Thyroid gland (tissue), 4 donors: ENCODE data around the gene TMED8. TPM values are rescaled to one million over a fixed set of nuclear protein-coding genes. Genes with fewer than 3 reads are reported as not detected.

Experiments
- DNase-seq, 2 donors: peaks; one replicate each; pipeline ENCODE4 v3.0.0-alpha.2; 2019
- H3K27ac ChIP-seq, 3 donors: fragments of 200-600 bp; sonication (generic); 1 replicate in 2 of 3; 2 replicates in 1 of 3; pipeline ENCODE4 v1.5.1; 2016 to 2019; ENCODE audit warnings: mild to moderate bottlenecking in 1 of 3, moderate library complexity in 1 of 3
- H3K27me3 ChIP-seq: fragments of 200-600 bp; sonication (generic); one replicate; pipeline ENCODE4 v1.5.1; 2019
- H3K36me3 ChIP-seq, 2 donors: fragments of 200-600 bp; sonication (generic); one replicate each; pipeline ENCODE4 v1.5.1; 2016 to 2019
- H3K4me1 ChIP-seq, 2 donors: fragments of 200-600 bp; sonication (generic); one replicate each; pipeline ENCODE4 v1.5.1; 2017 to 2019
- H3K4me3 ChIP-seq, 3 donors: fragments of 200-600 bp; sonication (generic); replicated peaks in 1 of 3; 1 replicate in 2 of 3; 2 replicates in 1 of 3; pipeline ENCODE4 v1.5.1; 2016; ENCODE audit warnings: mild to moderate bottlenecking in 1 of 3
- H3K9me3 ChIP-seq: fragments of 200-600 bp; sonication (generic); one replicate; pipeline ENCODE4 v1.5.1; 2017
- POLR2A ChIP-seq, 2 donors: fragments of 450-650 bp; IDR thresholded peaks; one replicate each; pipeline ENCODE4 v1.6.1; 2017; ENCODE audit warnings: antibody characterized with exemption in 2 of 2, mild to moderate bottlenecking in 2 of 2, moderate library complexity in 1 of 2
- WGBS, 2 donors: methylation state at CpG; one replicate each; pipeline ENCODE4 v1.1.5; 2017; 5-methylcytosine and 5-hydroxymethylcytosine counted together
- intact Hi-C: fragments of 100-400 bp; cut with DNase I; formaldehyde crosslinking; loops from one replicate; pipeline ENCODE4 v1.15.1; 2023
- total RNA-seq, 4 donors: library from RNA; depleted of rRNA; stranded (reverse); fragments of >200 nt; gene quantifications; one replicate each; pipeline ENCODE4 v1.2.3, GENCODE V29; 2016
- TF ChIP-seq, protein P1 (sequence below), 6 experiments: fragments of 200-600 bp in 3 of 6; fragments of 450-650 bp in 3 of 6; sonication (generic) in 3 of 6; IDR thresholded peaks; one replicate each; pipeline ENCODE4 v1.5.1; 2016 to 2019; ENCODE audit warnings: antibody characterized with exemption in 6 of 6, mild to moderate bottlenecking in 2 of 6, inconsistent platforms in 1 of 6, moderate library complexity in 1 of 6

TMED8 gene
- total RNA-seq, 4 donors from 2014 or later, result 20.9 to 33.3 (median 28.8) TPM

DNA sequence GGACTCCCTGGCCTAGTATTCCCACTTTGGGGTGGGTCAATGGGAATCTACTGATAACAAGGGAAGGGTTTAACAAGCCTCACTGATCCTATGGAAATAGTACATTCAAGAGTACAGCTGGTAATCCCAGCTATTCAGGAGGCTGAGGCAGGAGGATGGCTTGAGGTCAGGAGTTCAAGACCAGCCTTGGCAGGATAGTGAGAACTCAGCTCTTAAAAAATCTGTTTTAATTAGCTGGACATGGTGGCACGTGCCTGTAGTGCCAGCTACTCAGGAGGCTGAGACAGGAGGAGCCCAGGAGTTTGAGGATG is 60.7 kb downstream of the TMED8 start:
- intact Hi-C loops, result loop anchor here (5.0 to 10.0 kb wide), 2 partner anchors 146 to 161 kb away; no protein-coding TSS in a partner anchor
- H3K4me1 ChIP-seq, result peaks cover 26 to 64% of the 10 kb centered on the region in 2 donors
- no peak overlapping the region for H3K4me3 ChIP-seq
- 44 to 52% methylated on average over 1 of the region's 1 CpG for WGBS, 2 donors
- peak overlapping the region in 1 of 3 donors; percentile 34 for H3K27ac ChIP-seq
- no peaks in the 10 kb centered on the region for H3K9me3 ChIP-seq
- H3K27me3 ChIP-seq, result no peaks in the 10 kb centered on the region
- TF ChIP-seq, protein P1, sequence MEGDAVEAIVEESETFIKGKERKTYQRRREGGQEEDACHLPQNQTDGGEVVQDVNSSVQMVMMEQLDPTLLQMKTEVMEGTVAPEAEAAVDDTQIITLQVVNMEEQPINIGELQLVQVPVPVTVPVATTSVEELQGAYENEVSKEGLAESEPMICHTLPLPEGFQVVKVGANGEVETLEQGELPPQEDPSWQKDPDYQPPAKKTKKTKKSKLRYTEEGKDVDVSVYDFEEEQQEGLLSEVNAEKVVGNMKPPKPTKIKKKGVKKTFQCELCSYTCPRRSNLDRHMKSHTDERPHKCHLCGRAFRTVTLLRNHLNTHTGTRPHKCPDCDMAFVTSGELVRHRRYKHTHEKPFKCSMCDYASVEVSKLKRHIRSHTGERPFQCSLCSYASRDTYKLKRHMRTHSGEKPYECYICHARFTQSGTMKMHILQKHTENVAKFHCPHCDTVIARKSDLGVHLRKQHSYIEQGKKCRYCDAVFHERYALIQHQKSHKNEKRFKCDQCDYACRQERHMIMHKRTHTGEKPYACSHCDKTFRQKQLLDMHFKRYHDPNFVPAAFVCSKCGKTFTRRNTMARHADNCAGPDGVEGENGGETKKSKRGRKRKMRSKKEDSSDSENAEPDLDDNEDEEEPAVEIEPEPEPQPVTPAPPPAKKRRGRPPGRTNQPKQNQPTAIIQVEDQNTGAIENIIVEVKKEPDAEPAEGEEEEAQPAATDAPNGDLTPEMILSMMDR (IDR thresholded peaks at IDR 0.05), result peak in 1 of 6 experiments; percentile 32
- no peak for TF ChIP-seq POLR2A (IDR thresholded peaks at IDR 0.05)
- DNase-seq, result no peak
- no peaks in the 10 kb centered on the region for H3K36me3 ChIP-seq

GRCh38 chr14:77314539-77315457 is 62.1 kb downstream of the TMED8 start:
- peaks cover 0 to 2% of the 10 kb centered on the region in 2 donors for H3K36me3 ChIP-seq
- H3K4me3 ChIP-seq, result no peak overlapping the region
- H3K9me3 ChIP-seq, result no peaks in the 10 kb centered on the region
- H3K27me3 ChIP-seq, result no peaks in the 10 kb centered on the region
- H3K4me1 ChIP-seq, result peaks cover 24 to 61% of the 10 kb centered on the region in 2 donors
- WGBS, 2 donors, result 74 to 79% methylated on average over 10 of the region's 10 CpGs
- TF ChIP-seq, protein P1 (IDR thresholded peaks at IDR 0.05), result no peak
- TF ChIP-seq POLR2A (IDR thresholded peaks at IDR 0.05), result no peak
- intact Hi-C loops, result loop anchor here (5.0 to 10.0 kb wide), 2 partner anchors 148 to 160 kb away; no protein-coding TSS in a partner anchor
- no peak for DNase-seq
- H3K27ac ChIP-seq, result peak overlapping the region in 2 of 3 donors; percentile 52 to 60

DNA sequence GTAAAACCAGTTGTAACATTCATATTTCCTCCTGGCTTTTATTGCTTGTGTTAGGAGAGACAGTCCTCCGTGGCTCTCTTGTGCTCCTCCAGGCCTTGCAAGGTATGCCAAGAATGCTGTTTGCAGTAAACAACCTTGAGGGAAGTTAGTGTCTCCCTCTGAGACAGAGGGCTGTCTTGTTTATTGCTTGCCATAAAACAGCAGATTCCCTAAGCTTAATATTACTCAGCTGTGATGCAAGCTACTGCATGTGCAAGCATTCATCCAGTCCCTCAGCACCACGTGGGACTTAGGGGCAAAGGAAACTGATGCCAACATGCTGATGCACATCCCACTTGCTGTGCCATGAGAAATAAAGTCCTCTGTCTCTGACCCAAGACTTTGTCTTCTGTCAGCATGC is 62.9 kb downstream of the TMED8 start:
- peaks cover 19 to 54% of the 10 kb centered on the region in 2 donors for H3K4me1 ChIP-seq
- WGBS, 2 donors, result 33 to 35% methylated on average over 2 of the region's 2 CpGs
- intact Hi-C loops, result loop anchor here (10.0 kb wide), 1 partner anchor 159 kb away; no protein-coding TSS in a partner anchor
- DNase-seq, result peak in 1 of 2 donors; percentile 24
- peak overlapping the region in 2 of 3 donors; percentile 52 to 60 for H3K27ac ChIP-seq
- TF ChIP-seq, protein P1 (IDR thresholded peaks at IDR 0.05), result no peak
- no peak for TF ChIP-seq POLR2A (IDR thresholded peaks at IDR 0.05)
- H3K36me3 ChIP-seq, result peaks cover 0 to 2% of the 10 kb centered on the region in 2 donors
- H3K4me3 ChIP-seq, result no peak overlapping the region
- H3K27me3 ChIP-seq, result no peaks in the 10 kb centered on the region
- H3K9me3 ChIP-seq, result no peaks in the 10 kb centered on the region

DNA sequence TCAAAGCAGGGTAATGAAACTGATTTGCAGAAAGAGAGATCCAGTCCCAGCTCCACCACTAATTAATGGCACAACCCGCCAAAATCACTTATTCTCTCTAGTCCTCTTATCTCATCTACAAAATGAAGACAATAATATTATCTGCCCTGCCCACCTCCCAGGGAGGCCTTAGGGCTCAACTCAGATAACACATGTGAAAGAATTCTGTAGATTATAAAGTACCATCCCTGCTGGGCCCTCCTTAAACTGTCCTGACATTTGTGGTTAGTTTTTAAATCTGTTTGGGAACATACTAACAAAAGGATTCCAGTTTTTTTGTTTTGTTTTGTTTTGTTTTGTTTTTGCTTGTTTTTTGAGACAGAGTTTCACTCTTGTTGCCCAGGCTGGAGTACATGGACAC is 63.5 kb downstream of the TMED8 start:
- Histone ChIP-seq H3K9me3 (no peaks in the 10 kb centered on the region), H3K4me3 (no peak overlapping the region), H3K36me3 (peaks cover 0 to 2% of the 10 kb centered on the region in 2 donors), H3K4me1 (peaks cover 19 to 47% of the 10 kb centered on the region in 2 donors), H3K27ac (peak overlapping the region; percentile 36 to 60 (median 52)), H3K27me3 (no peaks in the 10 kb centered on the region)
- TF ChIP-seq, protein P1 (IDR thresholded peaks at IDR 0.05), result no peak
- no peak for TF ChIP-seq POLR2A (IDR thresholded peaks at IDR 0.05)
- intact Hi-C loops, result loop anchor here (10.0 kb wide), 1 partner anchor 159 kb away; no protein-coding TSS in a partner anchor
- DNase-seq, result no peak
- WGBS, 2 donors, result 86 to 92% methylated on average over 1 of the region's 1 CpG

GRCh38 chr14:77311217-77311616 is 65.7 kb downstream of the TMED8 start:
- Histone ChIP-seq H3K27ac (no peak overlapping the region), H3K36me3 (peaks cover 0 to 2% of the 10 kb centered on the region in 2 donors), H3K4me3 (no peak overlapping the region), H3K4me1 (peaks cover 17 to 27% of the 10 kb centered on the region in 2 donors), H3K9me3 (no peaks in the 10 kb centered on the region), H3K27me3 (no peaks in the 10 kb centered on the region)
- DNase-seq, result no peak
- 96 to 99% methylated on average over 2 of the region's 2 CpGs for WGBS, 2 donors
- intact Hi-C loops, result loop anchor here (10.0 kb wide), 1 partner anchor 156 kb away; no protein-coding TSS in a partner anchor
- TF ChIP-seq, protein P1 (IDR thresholded peaks at IDR 0.05), result no peak
- no peak for TF ChIP-seq POLR2A (IDR thresholded peaks at IDR 0.05)
